Measurements from ENCODE around the gene XYLT1.

Gene XYLT1

DNA sequence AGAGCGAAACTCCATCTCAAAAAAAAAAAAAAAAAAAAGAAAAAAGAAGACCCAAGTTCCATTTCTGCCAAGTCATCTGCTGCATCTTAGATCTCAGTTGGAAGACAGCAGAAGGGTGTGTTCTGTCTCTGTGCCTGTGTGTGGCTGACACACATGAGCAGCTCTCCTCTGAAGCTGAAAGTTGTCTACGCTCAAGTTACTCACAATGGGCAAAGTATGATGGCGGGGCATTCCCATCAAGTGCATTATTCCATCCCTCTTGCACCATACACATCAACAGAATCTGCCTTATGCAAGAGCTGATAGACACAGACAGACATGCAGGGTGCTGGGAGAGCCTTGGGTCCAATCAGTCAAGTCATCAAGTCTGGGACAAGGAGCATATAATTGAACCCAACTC, 402.2 kb downstream of the XYLT1 start:
- H3K9me3 ChIP-seq (ENCODE audit: control insufficient read depth, insufficient read depth, low read length): no peaks in the 10 kb centered on the region
- H3K27ac ChIP-seq (ENCODE audit: low read depth, low read length): no peak overlapping the region
- no peak overlapping the region for H3K4me2 ChIP-seq (ENCODE audit: low read length)
- H3K36me3 ChIP-seq (ENCODE audit: control insufficient read depth, low read length): no peaks in the 10 kb centered on the region
- no peak overlapping the region for H3K4me3 ChIP-seq (ENCODE audit: low read length)
- no peaks in the 10 kb centered on the region for H3K9me2 ChIP-seq (replicated peaks; ENCODE audit: control insufficient read depth, low read length)
- peaks cover 29% of the 10 kb centered on the region for H3K4me1 ChIP-seq (ENCODE audit: control insufficient read depth, low read length)
- TF ChIP-seq, protein P1, sequence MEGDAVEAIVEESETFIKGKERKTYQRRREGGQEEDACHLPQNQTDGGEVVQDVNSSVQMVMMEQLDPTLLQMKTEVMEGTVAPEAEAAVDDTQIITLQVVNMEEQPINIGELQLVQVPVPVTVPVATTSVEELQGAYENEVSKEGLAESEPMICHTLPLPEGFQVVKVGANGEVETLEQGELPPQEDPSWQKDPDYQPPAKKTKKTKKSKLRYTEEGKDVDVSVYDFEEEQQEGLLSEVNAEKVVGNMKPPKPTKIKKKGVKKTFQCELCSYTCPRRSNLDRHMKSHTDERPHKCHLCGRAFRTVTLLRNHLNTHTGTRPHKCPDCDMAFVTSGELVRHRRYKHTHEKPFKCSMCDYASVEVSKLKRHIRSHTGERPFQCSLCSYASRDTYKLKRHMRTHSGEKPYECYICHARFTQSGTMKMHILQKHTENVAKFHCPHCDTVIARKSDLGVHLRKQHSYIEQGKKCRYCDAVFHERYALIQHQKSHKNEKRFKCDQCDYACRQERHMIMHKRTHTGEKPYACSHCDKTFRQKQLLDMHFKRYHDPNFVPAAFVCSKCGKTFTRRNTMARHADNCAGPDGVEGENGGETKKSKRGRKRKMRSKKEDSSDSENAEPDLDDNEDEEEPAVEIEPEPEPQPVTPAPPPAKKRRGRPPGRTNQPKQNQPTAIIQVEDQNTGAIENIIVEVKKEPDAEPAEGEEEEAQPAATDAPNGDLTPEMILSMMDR (IDR thresholded peaks at IDR 0.05; ENCODE audit: low read depth, low read length, poor library complexity, severe bottlenecking): no peak
- no peak for TF ChIP-seq EZH2phosphoT487 (IDR thresholded peaks at IDR 0.05; ENCODE audit: borderline replicate concordance, low read length)
- H3F3A ChIP-seq (ENCODE audit: control insufficient read depth, insufficient read depth): peaks cover 3% of the 10 kb centered on the region
- no peaks in the 10 kb centered on the region for H3K79me2 ChIP-seq (ENCODE audit: control insufficient read depth, low read length)
- H3K27me3 ChIP-seq (ENCODE audit: control insufficient read depth, low read length): no peaks in the 10 kb centered on the region
- H4K20me1 ChIP-seq (ENCODE audit: control insufficient read depth, insufficient read depth, low read depth, low read length): no peaks in the 10 kb centered on the region

DNA sequence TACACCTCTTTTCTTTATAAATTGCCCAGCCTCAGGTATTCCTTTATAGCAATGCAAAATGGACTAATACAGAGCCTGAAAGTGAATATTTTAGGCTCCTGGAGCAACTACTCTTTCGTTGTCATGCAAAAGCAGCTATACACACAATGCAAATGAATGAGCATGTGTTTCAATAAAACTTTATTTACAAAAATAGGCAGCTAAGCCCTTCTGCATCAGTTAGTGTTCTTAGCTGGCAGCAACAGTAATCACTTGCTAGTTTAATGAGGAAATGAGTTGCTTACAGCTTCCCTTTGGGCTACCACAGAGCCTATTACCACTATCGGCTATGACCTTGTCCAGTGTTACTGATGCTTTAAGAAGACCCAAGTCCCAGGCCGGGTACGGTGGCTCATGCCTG, 402.9 kb downstream of the XYLT1 start:
- H3K4me1 ChIP-seq (ENCODE audit: control insufficient read depth, low read length): peaks cover 29% of the 10 kb centered on the region
- no peaks in the 10 kb centered on the region for H3K36me3 ChIP-seq (ENCODE audit: control insufficient read depth, low read length)
- H3K4me3 ChIP-seq (ENCODE audit: low read length): no peak overlapping the region
- no peaks in the 10 kb centered on the region for H3K27me3 ChIP-seq (ENCODE audit: control insufficient read depth, low read length)
- no peaks in the 10 kb centered on the region for H4K20me1 ChIP-seq (ENCODE audit: control insufficient read depth, insufficient read depth, low read depth, low read length)
- H3K4me2 ChIP-seq (ENCODE audit: low read length): no peak overlapping the region
- H3K27ac ChIP-seq (ENCODE audit: low read depth, low read length): no peak overlapping the region
- no peaks in the 10 kb centered on the region for H3K9me2 ChIP-seq (replicated peaks; ENCODE audit: control insufficient read depth, low read length)
- peaks cover 3% of the 10 kb centered on the region for H3F3A ChIP-seq (ENCODE audit: control insufficient read depth, insufficient read depth)
- H3K79me2 ChIP-seq (ENCODE audit: control insufficient read depth, low read length): no peaks in the 10 kb centered on the region
- H3K9me3 ChIP-seq (ENCODE audit: control insufficient read depth, insufficient read depth, low read length): no peaks in the 10 kb centered on the region
- TF ChIP-seq EZH2phosphoT487 (IDR thresholded peaks at IDR 0.05; ENCODE audit: borderline replicate concordance, low read length): no peak
- TF ChIP-seq, protein P1 (IDR thresholded peaks at IDR 0.05; ENCODE audit: low read depth, low read length, poor library complexity, severe bottlenecking): no peak

DNA sequence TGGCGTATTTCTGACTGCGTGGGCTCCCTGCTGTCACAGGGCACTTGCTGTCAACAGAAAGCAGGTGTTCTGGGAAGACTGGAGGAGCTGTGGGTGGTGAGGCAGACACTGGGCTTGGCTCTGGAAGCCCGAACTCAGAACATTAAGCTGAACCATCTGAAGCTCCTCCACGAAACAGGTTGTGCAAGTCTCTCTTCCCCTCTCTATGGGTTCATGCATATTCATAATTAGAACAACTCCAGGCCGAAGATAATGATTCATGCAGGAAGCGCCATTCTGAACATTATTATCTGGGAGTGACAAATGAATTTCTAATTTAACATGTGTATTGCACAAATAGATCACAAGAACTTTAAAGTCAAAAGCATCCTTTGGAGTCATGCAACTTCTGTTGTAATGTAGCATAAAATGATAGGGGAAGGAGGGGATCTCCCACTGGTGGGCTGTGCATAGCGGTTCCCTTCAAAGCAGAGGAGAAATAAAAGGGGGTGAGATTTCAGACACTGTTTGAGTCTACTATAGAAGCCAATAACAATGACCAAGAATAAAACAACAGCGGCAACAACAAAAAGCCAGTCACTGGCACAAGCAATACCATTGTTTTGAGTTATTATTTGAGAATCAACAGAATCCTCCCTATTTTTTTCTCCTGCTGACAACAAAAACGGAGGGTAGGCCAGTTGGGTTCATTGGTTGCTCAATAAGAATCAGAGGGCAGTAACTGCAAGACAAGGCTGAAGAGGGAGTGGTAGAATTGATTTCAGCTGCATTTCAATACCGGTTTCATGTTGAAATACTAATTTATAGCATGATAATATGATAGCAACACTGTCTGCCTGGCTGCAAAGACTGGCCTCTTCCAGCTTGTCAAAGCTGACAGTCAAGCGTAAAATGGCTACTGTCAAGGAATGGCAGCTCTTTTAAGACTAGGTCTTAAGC, 407.3 kb downstream of the XYLT1 start:
- Histone ChIP-seq H3K9me3 (ENCODE audit: control insufficient read depth, insufficient read depth, low read length) (no peaks in the 10 kb centered on the region), H3K27me3 (ENCODE audit: control insufficient read depth, low read length) (no peaks in the 10 kb centered on the region), H3K4me2 (ENCODE audit: low read length) (no peak overlapping the region), H3K27ac (ENCODE audit: low read depth, low read length) (no peak overlapping the region), H3K79me2 (ENCODE audit: control insufficient read depth, low read length) (no peaks in the 10 kb centered on the region), H3K4me3 (ENCODE audit: low read length) (no peak overlapping the region), H4K20me1 (ENCODE audit: control insufficient read depth, insufficient read depth, low read depth, low read length) (no peaks in the 10 kb centered on the region), H3K4me1 (ENCODE audit: control insufficient read depth, low read length) (peaks cover under 1% of the 10 kb centered on the region; the same call in 1 of the 2 replicates), H3K36me3 (ENCODE audit: control insufficient read depth, low read length) (no peaks in the 10 kb centered on the region), H3F3A (ENCODE audit: control insufficient read depth, insufficient read depth) (no peaks in the 10 kb centered on the region), H3K9me2 (replicated peaks; ENCODE audit: control insufficient read depth, low read length) (no peaks in the 10 kb centered on the region)
- TF ChIP-seq, protein P1 (IDR thresholded peaks at IDR 0.05; ENCODE audit: low read depth, low read length, poor library complexity, severe bottlenecking): no peak

Measured in DOHH2 (cell line).